Colonic mucosa (tissue), 4 donors: ENCODE data around the gene S100A9. TPM values are rescaled to one million over a fixed set of nuclear protein-coding genes. Genes with fewer than 3 reads are reported as not detected.
A peak's percentile ranks its signal among the peaks of the same experiment; 100 is the strongest.

Experiments used
- DNase-seq: peaks from one replicate; pipeline ENCODE4 v3.0.0-alpha.2; 2020
- H3K27ac ChIP-seq: fragments of 200-600 bp; one replicate; pipeline ENCODE4 v1.8.0; 2021
- H3K27me3 ChIP-seq: fragments of 200-600 bp; one replicate; pipeline ENCODE4 v1.8.0; 2021
- H3K36me3 ChIP-seq: fragments of 200-600 bp; one replicate; pipeline ENCODE4 v1.8.0; 2021
- H3K4me1 ChIP-seq: fragments of 200-600 bp; one replicate; pipeline ENCODE4 v1.8.0; 2021; ENCODE audit warnings: mild to moderate bottlenecking
- H3K4me3 ChIP-seq: fragments of 200-600 bp; one replicate; pipeline ENCODE4 v1.8.0; 2021
- H3K9ac ChIP-seq, 2 donors: one replicate each; pipeline ENCODE4 v1.7.0; 2013; ENCODE audit warnings: control low read depth in 2 of 2, low read depth in 2 of 2, low read length in 2 of 2
- H3K9me3 ChIP-seq: fragments of 200-600 bp; one replicate; pipeline ENCODE4 v1.8.0; 2021
- CTCF ChIP-seq: fragments of 200-600 bp; IDR thresholded peaks from one replicate; pipeline ENCODE4 v1.8.0; 2022; ENCODE audit warnings: antibody characterized with exemption, mild to moderate bottlenecking
- intact Hi-C: fragments of 100-400 bp; cut with DNase I; formaldehyde crosslinking; loops from one replicate; pipeline ENCODE4 v1.14.1; 2022
- total RNA-seq, 2 donors: library from RNA; stranded (reverse); fragmentation: NEBNext Ultra II Directional in 1 of 2; extraction: Animal tissue kit (Norgen Biotek cat#: 25700) in 1 of 2; gene quantifications; one replicate each; pipeline ENCODE4 v1.2.1, GENCODE V29; 2021
- donor health status: healthy.
- donor health status: DM: no; HTN: no; CAD: no.
- donor health status: DM: no; HTN: no; CAD: no.

The S100A9 gene
- total RNA-seq, 2 donors from 2014 or later, result 16.3 to 34.9 TPM

- H3K9ac ChIP-seq, result no peak overlapping the region
- H3K27me3 ChIP-seq, result no peaks in the 10 kb centered on the region
- no peaks in the 10 kb centered on the region for H3K36me3 ChIP-seq
- H3K4me3 ChIP-seq, result no peak overlapping the region
- no peak for TF ChIP-seq CTCF
- no peaks in the 10 kb centered on the region for H3K9me3 ChIP-seq
- intact Hi-C loops, result no loop called here
- H3K27ac ChIP-seq, result no peak overlapping the region
- H3K4me1 ChIP-seq, result no peaks in the 10 kb centered on the region
- DNase-seq, result no peak
Measured at GRCh38 chr1:153389401-153389800, 31.7 kb downstream of the S100A9 start.

- peak; percentile 38 for DNase-seq
- H3K9me3 ChIP-seq, result no peaks in the 10 kb centered on the region
- H3K27ac ChIP-seq, result no peak overlapping the region
- H3K4me1 ChIP-seq, result no peaks in the 10 kb centered on the region
- H3K27me3 ChIP-seq, result no peaks in the 10 kb centered on the region
- intact Hi-C loops, result no loop called here
- H3K4me3 ChIP-seq, result no peak overlapping the region
- H3K9ac ChIP-seq, result no peak overlapping the region
- TF ChIP-seq CTCF, result no peak
- H3K36me3 ChIP-seq, result no peaks in the 10 kb centered on the region
Measured at GRCh38 chr1:153389973-153390879, 32.6 kb downstream of the S100A9 start.

DNA sequence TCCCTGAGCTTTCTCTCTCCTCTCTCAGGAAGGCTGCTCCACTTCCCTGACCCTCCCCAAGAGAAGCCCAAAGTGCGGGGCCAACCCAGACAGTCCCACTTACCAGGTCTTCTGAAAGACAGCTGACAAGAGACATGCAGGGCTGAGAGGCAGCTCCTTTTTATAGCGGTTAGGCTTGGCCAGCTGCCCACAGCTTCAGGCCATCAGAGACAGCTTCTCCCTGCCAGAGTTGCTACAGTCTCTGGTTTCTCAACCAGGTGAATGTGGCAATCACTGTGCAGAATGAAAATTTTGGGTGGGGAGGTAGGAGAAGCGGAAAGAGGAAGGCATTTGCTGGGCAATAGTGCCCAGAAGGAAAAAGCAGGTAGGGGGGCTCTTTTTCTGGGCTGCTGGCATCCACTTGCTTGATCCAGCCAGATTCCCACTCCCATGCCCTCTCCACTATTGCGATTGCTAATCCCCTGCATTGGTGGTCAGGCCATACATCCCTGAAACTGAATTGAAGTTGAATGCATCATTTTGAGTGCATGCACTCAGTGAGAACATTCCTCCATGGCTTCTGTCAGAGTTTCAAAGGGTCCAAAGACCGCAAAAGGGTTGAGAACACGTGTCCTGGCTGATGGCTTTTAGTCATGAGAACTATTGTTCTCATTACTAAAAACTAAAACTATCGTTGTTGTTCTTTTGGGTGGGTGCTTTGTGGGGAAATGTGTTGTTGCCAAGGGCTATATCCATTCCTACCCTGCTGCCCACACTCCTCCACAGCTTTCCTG, 33.5 kb downstream of the S100A9 start, which contains the start of gene S100A8:
TSS of gene S100A8 (minus strand) at position 136 of the 773 bp plus-strand sequence. CDS start 538 bp downstream, outside the sequence.
- H3K27ac ChIP-seq, result no peak within 1 kb of the TSS
- no peak for TF ChIP-seq CTCF
- H3K9ac ChIP-seq, result no peak within 1 kb of the TSS
- no peaks in the 10 kb centered on the region for H3K36me3 ChIP-seq
- no peak within 1 kb of the TSS for H3K4me3 ChIP-seq
- DNase-seq, result peak; percentile 36
- H3K27me3 ChIP-seq, result no peaks in the 10 kb centered on the region
- H3K9me3 ChIP-seq, result no peaks in the 10 kb centered on the region
- H3K4me1 ChIP-seq, result no peaks in the 10 kb centered on the region
- intact Hi-C loops, result no loop called here

GRCh38 chr1:153392258-153392657, 34.6 kb downstream of the S100A9 start:
- Histone ChIP-seq H3K27ac (no peak overlapping the region), H3K4me1 (no peaks in the 10 kb centered on the region), H3K36me3 (no peaks in the 10 kb centered on the region), H3K9ac (no peak overlapping the region), H3K9me3 (no peaks in the 10 kb centered on the region), H3K4me3 (no peak overlapping the region), H3K27me3 (no peaks in the 10 kb centered on the region)
- DNase-seq, result no peak
- intact Hi-C loops, result no loop called here
- TF ChIP-seq CTCF, result no peak

DNA sequence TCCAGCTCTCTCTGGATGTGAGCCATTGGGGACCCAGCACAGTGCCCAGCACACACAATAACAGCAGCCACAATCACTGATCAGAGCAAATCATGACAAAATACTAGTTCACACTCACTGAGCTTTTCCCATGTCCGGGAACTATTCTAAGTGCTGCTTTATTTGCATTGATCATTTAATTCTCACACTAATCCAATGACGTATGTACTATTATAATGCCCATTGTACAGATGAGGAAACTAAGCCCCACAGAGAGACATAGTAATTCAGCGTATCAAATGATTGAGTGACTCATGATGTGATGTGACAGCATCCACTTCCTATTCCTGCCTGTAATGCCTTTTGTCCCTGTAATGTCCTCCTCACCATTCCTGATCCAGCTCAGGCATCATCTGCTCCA, 35.2 kb downstream of the S100A9 start:
- Histone ChIP-seq H3K36me3 (no peaks in the 10 kb centered on the region), H3K9me3 (no peaks in the 10 kb centered on the region), H3K4me3 (no peak overlapping the region), H3K4me1 (no peaks in the 10 kb centered on the region), H3K9ac (no peak overlapping the region), H3K27me3 (no peaks in the 10 kb centered on the region), H3K27ac (no peak overlapping the region)
- intact Hi-C loops, result no loop called here
- DNase-seq, result peak; percentile 12
- no peak for TF ChIP-seq CTCF
